ENCODE data around the gene MAGEF1. TPM values are rescaled to one million over a fixed set of nuclear protein-coding genes. Genes with fewer than 3 reads are reported as not detected.

The MAGEF1 gene
- total and polyA plus RNA-seq, 10 of the 15 experiments (the other 5 are each of a cell fraction or from before 2014, with no cell fraction given) = 2.3 to 62.2 (median 27.1) TPM

- TF ChIP-seq IRF5 (IDR thresholded peaks at IDR 0.05; ENCODE audit: borderline replicate concordance) (no peak), SMAD5 (IDR thresholded peaks at IDR 0.05; ENCODE audit: low read depth) (no peak), NFXL1 (IDR thresholded peaks at IDR 0.05; ENCODE audit: borderline replicate concordance) (no peak), SREBF2 (IDR thresholded peaks at IDR 0.05; ENCODE audit: low read length) (no peak)
- TF ChIP-seq, protein P1, sequence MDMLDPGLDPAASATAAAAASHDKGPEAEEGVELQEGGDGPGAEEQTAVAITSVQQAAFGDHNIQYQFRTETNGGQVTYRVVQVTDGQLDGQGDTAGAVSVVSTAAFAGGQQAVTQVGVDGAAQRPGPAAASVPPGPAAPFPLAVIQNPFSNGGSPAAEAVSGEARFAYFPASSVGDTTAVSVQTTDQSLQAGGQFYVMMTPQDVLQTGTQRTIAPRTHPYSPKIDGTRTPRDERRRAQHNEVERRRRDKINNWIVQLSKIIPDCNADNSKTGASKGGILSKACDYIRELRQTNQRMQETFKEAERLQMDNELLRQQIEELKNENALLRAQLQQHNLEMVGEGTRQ (IDR thresholded peaks at IDR 0.05; ENCODE audit: borderline replicate concordance, low read depth, low read length) = no peak
Observed at GRCh38 chr3:184741798-184742675, 30.2 kb upstream of the MAGEF1 start (continued).

GRCh38 chr3:184741259-184741556 lies 29.3 kb upstream of the MAGEF1 start:
- BruUV-seq (replicated peaks) = no TSS peak
- ATAC-seq (no peak), FAIRE-seq (no peak), DNase-seq (ENCODE audit: low read depth, low spot score) (no peak)
- H2AFZ ChIP-seq (ENCODE audit: control insufficient read depth, low read depth, low read length) = no peak overlapping the region
- ChIA-PET POLR2A (no interaction called here), RAD21 (ENCODE audit: unreplicated experiment) (no interaction called here), SMC1A (ENCODE audit: uncharacterized antibody, unreplicated experiment) (interaction anchor here (1.1 kb wide), 1 partner anchor 17 kb away, joined by 3 read pairs; no protein-coding TSS in a partner anchor), CTCF (interaction anchor here (1.3 kb wide), 1 partner anchor 11 kb away, joined by 4 read pairs; no protein-coding TSS in a partner anchor)
- H3K27me3 ChIP-seq (replicated peaks in 1 of 2; ENCODE audit: control insufficient read depth in 2 of 2, insufficient read depth in 2 of 2, low read length in 1 of 2) = peaks cover 0 to 3% of the 10 kb centered on the region in 2 experiments; a peak in 1 of 4 replicates
- H3K27ac ChIP-seq (ENCODE audit: control insufficient read depth, insufficient read depth) = no peak overlapping the region
- no peak overlapping the region for H3K4me2 ChIP-seq (ENCODE audit: control insufficient read depth, insufficient read depth)
- intact Hi-C loops (cut with micrococcal nuclease; ENCODE audit: unreplicated experiment) (no loop called here), in situ Hi-C loops (cut with MboI) (no loop called here)
- H3K4me1 ChIP-seq (ENCODE audit: control insufficient read depth, insufficient read depth, low read length) = no peaks in the 10 kb centered on the region
- WGBS (ENCODE audit: insufficient coverage, insufficient replicate concordance, low lambda C conversion rate, missing lambda C conversion rate) = 64% methylated on average over 8 of the region's 8 CpGs
- H3K4me3 ChIP-seq = no peak overlapping the region
- no peaks in the 10 kb centered on the region for H3K36me3 ChIP-seq (ENCODE audit: control insufficient read depth in 2 of 2, insufficient read depth in 2 of 2, low read length in 1 of 2)
- H4K20me1 ChIP-seq (ENCODE audit: control insufficient read depth, insufficient read depth) = no peaks in the 10 kb centered on the region
- H3K9me3 ChIP-seq (replicated peaks; ENCODE audit: control insufficient read depth, insufficient read depth, low read length) = no peaks in the 10 kb centered on the region
- H3K79me2 ChIP-seq (ENCODE audit: control insufficient read depth, insufficient read depth, low read length) = no peaks in the 10 kb centered on the region
- H3K9ac ChIP-seq (ENCODE audit: control insufficient read depth, insufficient read depth, low read length) = no peak overlapping the region
- no peak for TF ChIP-seq ETV6 (conservative IDR thresholded peaks at IDR 0.05 in 1 of 2, IDR thresholded peaks at IDR 0.05 in 1 of 2; ENCODE audit: borderline replicate concordance in 1 of 2, low read depth in 1 of 2)
- TF ChIP-seq, protein P2, sequence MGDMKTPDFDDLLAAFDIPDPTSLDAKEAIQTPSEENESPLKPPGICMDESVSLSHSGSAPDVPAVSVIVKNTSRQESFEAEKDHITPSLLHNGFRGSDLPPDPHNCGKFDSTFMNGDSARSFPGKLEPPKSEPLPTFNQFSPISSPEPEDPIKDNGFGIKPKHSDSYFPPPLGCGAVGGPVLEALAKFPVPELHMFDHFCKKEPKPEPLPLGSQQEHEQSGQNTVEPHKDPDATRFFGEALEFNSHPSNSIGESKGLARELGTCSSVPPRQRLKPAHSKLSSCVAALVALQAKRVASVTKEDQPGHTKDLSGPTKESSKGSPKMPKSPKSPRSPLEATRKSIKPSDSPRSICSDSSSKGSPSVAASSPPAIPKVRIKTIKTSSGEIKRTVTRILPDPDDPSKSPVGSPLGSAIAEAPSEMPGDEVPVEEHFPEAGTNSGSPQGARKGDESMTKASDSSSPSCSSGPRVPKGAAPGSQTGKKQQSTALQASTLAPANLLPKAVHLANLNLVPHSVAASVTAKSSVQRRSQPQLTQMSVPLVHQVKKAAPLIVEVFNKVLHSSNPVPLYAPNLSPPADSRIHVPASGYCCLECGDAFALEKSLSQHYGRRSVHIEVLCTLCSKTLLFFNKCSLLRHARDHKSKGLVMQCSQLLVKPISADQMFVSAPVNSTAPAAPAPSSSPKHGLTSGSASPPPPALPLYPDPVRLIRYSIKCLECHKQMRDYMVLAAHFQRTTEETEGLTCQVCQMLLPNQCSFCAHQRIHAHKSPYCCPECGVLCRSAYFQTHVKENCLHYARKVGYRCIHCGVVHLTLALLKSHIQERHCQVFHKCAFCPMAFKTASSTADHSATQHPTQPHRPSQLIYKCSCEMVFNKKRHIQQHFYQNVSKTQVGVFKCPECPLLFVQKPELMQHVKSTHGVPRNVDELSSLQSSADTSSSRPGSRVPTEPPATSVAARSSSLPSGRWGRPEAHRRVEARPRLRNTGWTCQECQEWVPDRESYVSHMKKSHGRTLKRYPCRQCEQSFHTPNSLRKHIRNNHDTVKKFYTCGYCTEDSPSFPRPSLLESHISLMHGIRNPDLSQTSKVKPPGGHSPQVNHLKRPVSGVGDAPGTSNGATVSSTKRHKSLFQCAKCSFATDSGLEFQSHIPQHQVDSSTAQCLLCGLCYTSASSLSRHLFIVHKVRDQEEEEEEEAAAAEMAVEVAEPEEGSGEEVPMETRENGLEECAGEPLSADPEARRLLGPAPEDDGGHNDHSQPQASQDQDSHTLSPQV (IDR thresholded peaks at IDR 0.05) = no peak
- TF ChIP-seq RELA (IDR thresholded peaks at IDR 0.05; ENCODE audit: borderline replicate concordance, partially characterized antibody) = no peak
- TF ChIP-seq RCOR1 (conservative IDR thresholded peaks at IDR 0.05; ENCODE audit: low read depth, low read length) = no peak
- no peak for TF ChIP-seq HCFC1 (IDR thresholded peaks at IDR 0.05; ENCODE audit: low read length)
- no peak for TF ChIP-seq BMI1 (IDR thresholded peaks at IDR 0.05; ENCODE audit: borderline replicate concordance)
- no peak for TF ChIP-seq STAT1 (conservative IDR thresholded peaks at IDR 0.05)
- no peak for TF ChIP-seq MYC (IDR thresholded peaks at IDR 0.05; ENCODE audit: insufficient read depth, insufficient read length, insufficient replicate concordance, low read length, severe bottlenecking)
- no peak for TF ChIP-seq GATAD2B (conservative IDR thresholded peaks at IDR 0.05; ENCODE audit: low read depth)
- TF ChIP-seq, protein P3, sequence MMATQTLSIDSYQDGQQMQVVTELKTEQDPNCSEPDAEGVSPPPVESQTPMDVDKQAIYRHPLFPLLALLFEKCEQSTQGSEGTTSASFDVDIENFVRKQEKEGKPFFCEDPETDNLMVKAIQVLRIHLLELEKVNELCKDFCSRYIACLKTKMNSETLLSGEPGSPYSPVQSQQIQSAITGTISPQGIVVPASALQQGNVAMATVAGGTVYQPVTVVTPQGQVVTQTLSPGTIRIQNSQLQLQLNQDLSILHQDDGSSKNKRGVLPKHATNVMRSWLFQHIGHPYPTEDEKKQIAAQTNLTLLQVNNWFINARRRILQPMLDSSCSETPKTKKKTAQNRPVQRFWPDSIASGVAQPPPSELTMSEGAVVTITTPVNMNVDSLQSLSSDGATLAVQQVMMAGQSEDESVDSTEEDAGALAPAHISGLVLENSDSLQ (IDR thresholded peaks at IDR 0.05) = no peak

Measured in GM12878 (cell line).